NCI-H748 treated with DMSO at 0.1 percent for 48 hours (cell line): ENCODE results near the gene CLEC9A.
"Not testable (repeated sequence)": the region's sequence is repeated elsewhere in the genome, so short reads cannot be mapped to it uniquely, and the experiment has no call there.

Source experiments
- DNase-seq: peaks from one replicate; lab custom pipeline; 2025; lab: John Stamatoyannopoulos, UW

CLEC9A gene

GRCh38 chr12:10030446-10030845 lies at the start of gene CLEC9A:
Gene CLEC9A, plus strand, starts transcription at chr12:10030682. Its CDS starts 22,006 bp downstream, at chr12:10052688.
- no peak for DNase-seq

- DNase-seq, result no peak
These were observed 38.6 kb upstream of the CLEC9A start for GRCh38 chr12:9991876-9992275.

GRCh38 chr12:9992296-9992695 lies 38.2 kb upstream of the CLEC9A start:
- no peak for DNase-seq

GRCh38 chr12:9999016-9999415 lies 31.5 kb upstream of the CLEC9A start, which contains the start of gene CLEC1B:
Gene CLEC1B, minus strand, starts transcription at chr12:9999121. Its CDS starts 21 bp downstream, at chr12:9999100.
- no peak for DNase-seq

GRCh38 chr12:10001171-10001776 lies 29.2 kb upstream of the CLEC9A start:
- DNase-seq, result no peak

DNA sequence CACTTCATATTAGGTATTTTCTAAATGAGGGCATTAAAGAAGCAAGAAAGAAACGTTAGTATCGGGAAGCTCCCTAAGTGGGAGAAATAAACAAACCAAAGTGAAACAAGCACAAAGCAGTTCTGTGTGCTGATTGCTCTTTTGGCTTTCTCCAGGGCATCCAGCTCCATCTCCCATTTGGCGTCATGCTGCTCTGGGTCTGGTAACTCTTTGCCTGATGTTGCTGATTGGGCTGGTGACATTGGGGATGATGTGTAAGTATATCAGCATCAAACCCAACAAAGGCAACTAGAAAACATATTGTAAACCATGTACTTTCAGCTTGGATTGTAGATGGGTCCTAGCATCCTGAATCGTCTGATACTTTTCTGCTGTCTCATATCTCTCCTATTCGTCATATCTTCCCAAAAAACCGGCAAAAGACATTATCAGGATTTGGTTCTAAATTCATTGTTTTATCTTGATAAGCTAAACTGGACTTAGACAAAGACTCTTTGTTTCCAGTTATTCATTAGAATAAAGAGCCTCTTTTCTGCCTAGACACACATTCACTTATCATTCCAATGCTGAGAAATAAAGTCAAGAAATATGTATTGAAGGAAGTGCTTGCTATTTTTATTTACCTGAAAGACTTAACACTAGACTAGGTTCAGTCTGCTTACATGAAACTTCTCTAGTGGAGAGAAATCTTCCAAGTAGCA lies 17.7 kb upstream of the CLEC9A start:
- DNase-seq, result no peak

DNA sequence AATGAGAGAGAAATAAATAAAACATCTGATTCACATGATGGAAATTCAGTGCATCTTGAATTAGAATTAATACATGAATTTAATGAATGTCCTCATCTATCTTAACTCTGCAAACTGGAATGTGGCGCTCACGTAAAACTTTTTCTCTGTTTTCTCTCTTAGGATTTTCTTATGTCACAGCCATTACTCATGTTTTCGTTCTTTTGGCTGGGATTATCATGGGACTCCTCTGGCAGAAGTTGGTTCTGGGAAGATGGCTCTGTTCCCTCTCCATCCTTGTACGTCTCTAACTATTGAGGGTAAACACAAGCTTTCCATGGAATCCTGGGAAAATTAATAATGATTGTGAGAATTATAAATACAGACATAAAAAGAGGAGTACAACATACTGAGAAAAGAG lies 15.0 kb upstream of the CLEC9A start:
- no peak for DNase-seq

DNA sequence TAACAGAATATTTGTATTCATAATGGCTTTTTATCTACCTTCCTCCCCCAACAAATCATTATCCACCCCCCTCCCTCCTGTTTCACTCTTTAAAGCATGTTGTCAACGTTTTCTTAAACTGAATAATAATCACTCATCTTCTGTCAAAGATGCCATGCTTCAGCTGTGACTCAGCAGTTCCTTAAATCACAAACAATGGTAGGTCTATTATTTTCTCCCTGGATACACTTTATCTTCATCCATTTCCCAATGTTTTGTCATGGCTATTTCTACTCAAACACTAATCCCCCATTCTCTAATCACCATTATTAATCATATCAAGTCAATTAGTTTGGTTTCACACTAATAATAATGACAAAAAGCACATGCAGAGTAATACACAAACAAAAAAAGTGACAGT lies 13.6 kb upstream of the CLEC9A start:
- DNase-seq, result no peak

DNA sequence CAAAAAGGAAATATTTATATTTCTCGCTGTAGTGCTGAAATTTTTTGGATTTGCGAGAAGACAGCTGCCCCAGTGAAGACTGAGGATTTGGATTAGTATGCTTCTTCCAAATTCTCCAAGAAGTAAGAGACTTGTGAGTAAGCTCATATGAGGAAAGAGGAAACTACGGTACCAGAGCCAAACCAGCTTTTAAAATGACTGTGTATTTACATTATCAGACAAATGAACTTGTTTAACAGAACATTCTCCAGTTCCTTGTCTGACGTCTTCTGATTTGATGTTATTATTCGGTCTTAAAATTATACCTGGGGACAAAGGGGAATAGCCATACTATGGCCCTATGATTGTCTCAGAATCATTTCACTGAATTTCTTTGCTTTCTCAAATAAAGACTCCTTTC lies 12.1 kb upstream of the CLEC9A start:
- DNase-seq, result no peak

- DNase-seq, result no peak
These were observed 9.1 kb upstream of the CLEC9A start for GRCh38 chr12:10021342-10021741.

- no peak for DNase-seq
These were observed 5.2 kb upstream of the CLEC9A start for GRCh38 chr12:10025236-10025635.

DNA sequence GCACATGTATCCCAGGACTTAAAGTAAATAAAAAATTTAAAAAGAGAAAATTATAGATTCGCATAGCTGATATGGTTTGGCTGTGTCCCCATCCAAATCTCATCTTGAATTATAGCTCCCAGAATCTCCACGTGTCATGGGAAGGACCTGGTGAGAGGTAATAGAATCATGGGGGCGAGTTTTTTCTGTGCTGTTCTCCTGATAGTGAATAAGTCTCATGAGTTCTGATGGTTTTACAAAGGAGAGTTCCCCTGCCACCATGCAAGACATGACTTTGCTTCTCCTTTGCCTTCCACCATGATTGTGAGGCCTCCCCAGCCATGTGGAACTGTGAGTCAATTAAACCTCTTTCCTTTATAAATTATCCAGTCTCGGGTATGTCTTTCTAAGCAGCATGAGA lies 3.8 kb upstream of the CLEC9A start:
- not testable (repeated sequence) for DNase-seq

DNA sequence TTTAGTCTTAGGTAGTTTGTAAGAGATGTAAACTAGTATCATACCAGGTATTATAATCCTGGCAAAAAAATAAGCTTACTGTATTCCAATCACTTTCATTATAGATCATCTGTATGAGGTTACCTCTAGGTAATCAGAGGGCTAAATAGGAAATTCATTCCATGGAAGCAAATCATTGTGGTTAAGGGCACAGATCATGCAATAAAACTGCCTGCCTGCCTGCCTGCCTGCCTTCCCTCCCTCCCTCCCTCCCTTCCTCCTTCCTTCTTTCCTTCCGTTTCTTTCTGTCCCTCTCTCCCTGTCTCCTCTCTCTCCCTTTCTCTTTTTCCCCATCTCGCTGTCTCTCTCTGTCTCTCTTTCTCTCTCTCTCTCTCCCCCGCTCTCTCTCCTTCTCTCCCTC lies 3.2 kb upstream of the CLEC9A start:
- DNase-seq, result no peak

DNA sequence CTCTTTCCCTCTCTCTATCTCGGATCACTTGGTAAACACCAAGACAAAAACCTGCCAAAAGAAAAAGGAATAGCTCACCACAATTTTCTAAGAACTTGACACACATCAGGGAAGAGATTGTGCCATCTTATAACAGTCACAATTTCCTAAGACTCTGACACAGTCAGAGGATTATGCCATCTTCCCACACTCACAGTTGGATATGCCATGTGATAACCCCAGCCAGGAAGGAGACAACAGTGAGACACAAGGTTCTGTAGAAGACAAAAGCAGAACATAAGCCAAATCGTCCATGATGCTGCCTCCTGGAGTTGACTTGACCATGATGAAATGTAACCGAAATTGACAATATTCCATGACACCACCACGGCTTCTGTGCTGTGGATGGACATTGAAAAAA lies 2.8 kb upstream of the CLEC9A start:
- no peak for DNase-seq

- no peak for DNase-seq
These were observed 839 bp downstream of the CLEC9A start for GRCh38 chr12:10031321-10031720.

GRCh38 chr12:10031771-10032175 lies 1.3 kb downstream of the CLEC9A start:
- no peak for DNase-seq

- DNase-seq, result no peak
These were observed 3.5 kb downstream of the CLEC9A start for GRCh38 chr12:10033783-10034545.

DNA sequence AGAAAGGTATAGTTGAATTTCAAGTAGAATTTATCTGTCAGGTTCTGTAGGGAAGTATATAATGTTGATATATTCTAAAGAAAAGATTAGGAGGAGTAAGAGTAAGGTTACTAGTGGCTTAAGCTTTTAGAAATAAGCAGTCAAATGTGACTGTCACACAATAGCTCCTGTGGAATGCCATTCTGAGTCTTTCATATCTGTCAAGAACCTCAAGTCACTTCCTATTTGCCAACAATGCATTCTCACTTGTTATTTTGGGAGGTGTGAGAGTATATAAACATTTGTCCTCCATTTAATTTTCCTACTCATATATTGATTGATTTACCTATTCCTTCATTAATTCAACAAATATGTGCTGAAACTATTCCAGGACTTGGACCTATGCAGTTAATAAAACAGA lies 11.7 kb downstream of the CLEC9A start:
- DNase-seq, result no peak

DNA sequence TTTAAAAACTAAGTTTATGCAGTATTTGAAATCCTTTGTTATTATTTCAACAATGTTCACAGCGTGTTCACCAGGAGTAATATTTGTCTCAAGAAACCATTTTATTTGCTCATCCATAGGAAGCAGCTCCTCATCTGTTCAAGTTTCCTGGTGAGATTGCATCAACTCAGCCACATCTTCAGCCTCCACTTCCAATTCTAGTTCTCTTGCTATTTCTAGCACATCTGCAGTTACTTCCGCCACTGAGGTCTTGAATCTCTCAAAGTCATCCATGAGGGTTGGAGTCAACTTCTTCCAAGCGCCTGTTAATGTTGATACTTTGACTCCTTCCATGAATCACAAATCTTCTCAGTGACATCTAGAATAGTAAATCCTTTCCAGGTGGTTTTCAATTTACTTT lies 18.0 kb downstream of the CLEC9A start:
- no peak for DNase-seq

DNA sequence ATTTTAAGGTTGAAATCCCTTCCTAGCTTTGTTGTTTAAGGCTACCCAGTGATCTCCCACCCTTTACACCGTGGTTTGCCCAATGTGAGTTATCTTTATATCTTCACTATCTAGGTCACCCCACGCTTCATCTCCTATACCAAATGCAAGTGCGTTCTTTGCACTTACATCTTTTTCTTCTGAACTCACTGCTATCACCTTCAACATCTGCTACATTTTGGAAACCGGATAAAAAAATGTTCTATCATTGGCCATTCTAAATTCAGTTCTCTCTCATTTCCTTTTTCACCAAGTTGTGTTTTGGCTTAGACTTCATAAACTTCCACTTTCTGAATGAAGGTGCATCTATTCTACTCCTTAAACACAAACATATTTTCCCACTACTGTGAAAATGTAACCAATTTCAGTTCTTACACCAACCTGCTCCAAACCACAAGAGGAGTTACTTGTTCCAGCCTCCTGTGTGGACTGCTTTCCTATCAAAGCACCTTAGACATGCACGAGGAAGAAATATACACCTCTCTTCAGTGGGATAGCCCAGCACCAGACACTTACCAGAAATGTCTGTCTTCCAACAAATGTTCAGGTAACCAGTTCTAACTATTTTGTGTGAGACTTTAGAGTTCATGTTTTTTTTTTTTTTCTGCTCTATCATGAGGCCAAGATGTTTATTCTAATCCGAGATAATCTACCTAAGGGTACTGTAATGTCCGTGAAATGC lies 21.9 kb downstream of the CLEC9A start:
- no peak for DNase-seq

GRCh38 chr12:10058387-10058786 lies 27.9 kb downstream of the CLEC9A start:
- no peak for DNase-seq

GRCh38 chr12:10065241-10065640 lies 34.8 kb downstream of the CLEC9A start:
- DNase-seq, result no peak
